Fibroblast of skin of left biceps (primary cell): ENCODE data around the gene RAD51B.
A peak's percentile ranks its signal among the peaks of the same experiment; 100 is the strongest.

Source experiments
- DNase-seq, 2 experiments: peaks; one replicate each; pipeline ENCODE4 v3.0.0-alpha.2; 2013; ENCODE audit warnings: low read depth in 2 of 2

The RAD51B gene

DNA sequence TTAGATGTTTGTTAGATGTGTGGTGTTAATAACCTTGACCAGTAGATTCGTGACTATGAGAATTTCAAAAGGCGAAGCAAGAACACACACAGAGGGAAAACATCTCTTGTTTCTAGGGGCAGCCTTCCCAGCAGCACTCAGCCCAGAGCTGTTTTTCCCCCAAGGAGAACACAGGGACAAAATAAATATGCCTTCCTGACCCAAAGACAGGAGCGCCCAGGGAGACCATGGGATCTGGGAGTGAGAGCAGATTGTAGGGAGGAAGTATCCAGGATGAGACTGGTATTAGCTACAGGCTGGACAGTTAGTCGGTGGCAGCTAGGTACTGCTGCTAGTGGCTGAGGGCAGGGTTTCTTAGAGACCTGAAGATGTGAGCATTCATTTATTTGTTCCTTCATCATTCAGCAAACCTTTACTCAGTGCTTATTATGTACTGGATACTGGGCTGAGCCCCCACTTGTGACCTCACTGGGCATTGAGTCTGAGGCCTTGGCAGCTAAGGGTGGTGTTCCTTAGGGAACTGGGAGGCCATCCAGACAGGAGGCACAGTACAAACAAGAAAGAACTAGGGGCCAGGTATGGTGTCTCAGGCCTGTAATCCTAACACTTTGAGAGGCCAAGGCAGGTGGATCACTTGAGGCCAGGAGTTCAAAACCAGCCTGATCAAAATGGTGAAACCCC, 503.5 kb downstream of the RAD51B start:
- no peak for DNase-seq

DNA sequence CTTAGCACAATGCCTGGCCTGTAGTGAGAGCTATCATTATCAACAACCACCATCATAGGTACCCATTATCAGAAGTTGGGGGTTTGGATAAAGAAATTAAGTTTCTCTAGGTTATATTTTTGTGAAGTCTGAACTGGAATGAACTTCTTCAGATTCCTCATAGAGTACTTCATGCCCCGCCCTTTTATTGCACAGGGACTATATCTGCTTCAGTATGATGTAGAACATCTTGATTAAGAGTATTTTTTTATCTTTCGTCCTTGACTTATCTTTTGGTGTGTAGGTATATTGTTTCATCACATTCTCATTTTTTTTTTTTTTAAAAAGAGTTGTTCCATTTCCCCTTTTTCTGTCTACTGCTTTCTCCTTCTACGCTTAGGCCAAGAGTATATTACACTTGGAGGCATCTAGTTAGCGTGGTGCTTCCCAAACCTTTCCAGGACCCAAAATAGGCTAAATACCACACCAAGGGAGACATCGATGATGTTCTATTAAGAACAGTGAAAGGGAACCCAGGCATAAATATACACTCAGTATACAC, 505.8 kb downstream of the RAD51B start:
- DNase-seq = no peak

DNA sequence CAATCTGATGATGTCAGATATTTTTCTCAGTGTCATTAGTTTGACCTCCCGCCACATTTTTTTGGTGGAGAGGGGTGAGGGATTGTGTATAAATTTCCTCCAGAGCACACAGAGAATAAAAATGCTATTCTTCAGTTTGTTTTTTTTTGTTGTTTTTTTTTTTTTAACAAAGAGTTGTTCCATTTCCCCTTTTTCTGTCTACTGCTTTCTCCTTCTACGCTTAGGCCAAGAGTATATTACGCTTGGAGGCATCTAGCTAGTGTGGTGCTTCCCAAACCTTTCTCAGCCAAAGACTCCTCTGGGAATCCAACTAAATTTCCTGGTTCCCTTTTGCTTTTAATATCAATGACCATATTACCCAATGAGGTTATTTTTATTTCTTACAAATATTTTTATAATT, 507.7 kb downstream of the RAD51B start:
- no peak for DNase-seq

DNA sequence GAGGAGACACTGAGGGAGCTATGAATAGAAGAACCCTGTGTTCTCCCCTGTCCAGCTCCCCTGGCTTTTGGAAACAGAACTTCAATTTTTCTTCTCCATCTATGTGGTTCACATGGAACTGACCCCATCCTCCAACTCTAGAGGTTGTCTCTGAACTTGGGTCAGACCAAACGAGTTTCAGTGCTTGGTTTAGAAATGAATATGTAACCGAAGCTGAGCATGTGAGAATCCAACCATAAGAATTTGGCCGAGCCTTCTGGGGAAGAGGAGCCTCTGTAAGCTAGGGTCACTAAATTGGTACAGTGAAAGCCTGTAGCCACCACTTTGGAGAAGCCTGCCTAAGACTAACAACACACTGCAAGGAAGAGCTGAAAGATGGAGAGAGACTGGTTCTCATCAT, 508.9 kb downstream of the RAD51B start:
- no peak for DNase-seq

DNA sequence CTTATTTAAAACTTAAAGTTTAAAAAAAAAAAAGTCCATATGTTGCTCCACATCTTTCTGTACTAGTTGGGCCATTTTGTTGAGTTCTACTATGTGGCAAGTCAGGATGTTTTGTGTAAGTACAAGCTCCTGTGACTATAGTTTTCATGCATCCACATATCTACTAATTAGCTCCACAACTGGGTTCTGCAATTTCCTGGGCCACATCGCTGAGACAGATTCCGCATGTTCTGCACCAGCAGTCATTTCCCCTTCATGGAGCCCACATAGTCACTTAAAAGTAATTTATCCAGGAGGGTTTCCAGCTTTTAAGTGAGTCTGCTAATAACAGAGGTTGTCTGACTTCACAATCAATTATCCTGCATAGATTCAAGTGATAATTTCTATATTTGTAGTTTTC, 511.8 kb downstream of the RAD51B start:
- no peak for DNase-seq

DNA sequence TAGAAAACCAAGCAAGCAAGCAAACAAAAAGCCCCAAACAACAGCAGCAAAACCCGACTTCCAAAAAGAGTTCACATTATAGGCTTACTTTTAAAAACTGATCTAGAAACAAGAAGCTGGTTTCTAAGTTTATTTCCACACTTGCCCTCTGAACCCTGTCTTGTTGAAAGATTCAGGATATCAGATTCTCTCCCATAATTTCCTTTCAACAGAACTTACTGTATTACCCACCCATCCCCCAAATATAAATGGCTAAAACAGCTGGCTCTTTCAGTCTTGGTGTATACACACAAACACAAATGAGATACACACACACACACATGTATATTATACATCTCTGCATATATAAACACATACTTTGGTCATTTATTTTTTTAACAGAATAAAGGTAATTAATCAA, 512.4 kb downstream of the RAD51B start:
- DNase-seq = no peak

DNA sequence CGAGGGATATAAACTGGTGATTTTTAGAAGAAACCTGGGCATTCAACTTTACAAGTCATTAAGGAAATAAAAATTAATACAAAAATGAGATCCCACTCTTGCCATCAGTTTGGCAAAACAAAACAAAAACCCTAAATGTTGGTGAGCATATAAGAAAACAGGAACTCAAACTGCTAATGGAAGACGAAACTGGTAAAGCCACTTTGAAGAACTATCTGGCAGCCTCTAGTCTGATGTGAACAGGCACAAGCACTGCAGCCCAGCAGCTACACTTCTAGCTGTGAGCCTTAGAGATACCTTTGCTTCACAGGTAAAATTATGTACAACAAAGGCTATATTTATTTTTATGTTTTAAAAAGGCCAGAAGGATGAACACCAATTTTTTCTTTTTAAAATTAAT, 513.7 kb downstream of the RAD51B start:
- DNase-seq = no peak

DNA sequence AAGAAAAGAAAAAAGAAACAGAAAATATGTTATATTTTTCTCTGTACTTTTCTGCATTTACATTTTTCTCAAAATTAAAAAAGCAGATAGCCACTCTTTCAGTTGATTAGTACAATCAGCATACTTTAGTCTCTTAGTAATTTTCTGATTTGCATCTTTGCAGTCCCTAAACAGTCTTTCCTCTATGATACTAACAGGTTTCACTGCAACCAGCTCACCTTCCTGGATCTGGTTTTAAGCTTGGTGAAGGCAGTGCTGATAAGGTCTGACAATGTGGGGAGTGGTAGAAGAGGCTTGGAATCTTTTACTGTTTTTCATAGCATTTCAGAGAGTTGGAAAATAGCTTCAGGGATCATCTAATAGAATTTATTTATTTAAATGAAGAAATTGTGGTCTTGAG, 515.7 kb downstream of the RAD51B start:
- DNase-seq = no peak

DNA sequence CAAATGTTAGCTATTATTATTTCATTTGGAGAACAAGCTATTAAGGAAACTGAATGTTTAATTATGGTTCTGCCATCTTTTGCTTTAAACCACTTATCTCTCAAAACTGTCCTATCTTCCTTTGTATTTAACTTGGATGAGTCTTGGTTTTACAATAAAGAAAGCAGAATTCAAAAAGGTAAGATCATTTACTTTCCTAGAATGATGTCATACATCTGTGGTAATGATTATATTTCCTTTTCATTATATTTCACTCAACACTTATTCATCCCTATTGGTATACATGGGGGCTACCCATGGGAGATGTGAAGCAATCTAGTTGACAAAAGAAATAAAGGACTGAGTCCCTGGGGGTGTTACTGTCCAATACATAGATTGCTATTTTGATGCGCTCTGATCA, 516.6 kb downstream of the RAD51B start:
- DNase-seq = no peak

DNA sequence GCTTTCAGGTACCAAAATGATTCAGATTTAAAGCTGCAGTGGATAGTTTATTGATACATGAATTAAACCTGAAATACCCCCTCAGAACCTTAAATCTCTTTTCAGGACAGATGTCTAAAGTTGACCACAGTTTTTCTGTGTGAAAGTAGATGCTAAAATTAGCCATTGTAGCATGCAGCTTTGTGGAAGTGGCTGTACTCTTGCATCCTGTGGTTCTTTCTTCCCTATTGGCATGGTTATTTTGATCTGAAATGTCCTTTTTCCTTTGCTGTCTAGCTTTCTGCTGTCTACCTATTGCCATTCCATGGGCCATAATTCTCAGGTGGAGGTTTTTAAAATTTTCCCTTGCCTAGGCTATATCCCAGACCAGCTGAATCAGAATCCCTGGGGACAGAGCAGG, 517.7 kb downstream of the RAD51B start:
- DNase-seq = no peak

DNA sequence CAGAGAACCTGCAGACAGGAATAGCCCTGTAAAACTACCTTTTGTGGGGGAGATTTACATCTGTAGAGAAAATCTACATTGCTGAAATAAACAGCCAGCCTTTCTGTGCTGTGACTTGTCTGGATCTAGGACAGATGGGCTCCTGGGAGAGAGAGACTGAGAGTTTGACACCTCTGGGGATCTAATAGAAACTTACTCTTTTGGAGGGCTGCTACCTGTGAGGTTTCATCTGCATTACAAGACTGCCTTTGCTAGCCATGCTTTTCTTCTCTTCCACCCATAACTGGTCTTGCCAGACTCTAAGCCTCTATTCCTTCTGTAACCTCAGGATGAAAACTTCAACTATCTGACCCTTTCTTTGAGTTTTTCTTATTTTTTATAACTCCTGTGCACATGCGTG, 520.7 kb downstream of the RAD51B start:
- no peak for DNase-seq

DNA sequence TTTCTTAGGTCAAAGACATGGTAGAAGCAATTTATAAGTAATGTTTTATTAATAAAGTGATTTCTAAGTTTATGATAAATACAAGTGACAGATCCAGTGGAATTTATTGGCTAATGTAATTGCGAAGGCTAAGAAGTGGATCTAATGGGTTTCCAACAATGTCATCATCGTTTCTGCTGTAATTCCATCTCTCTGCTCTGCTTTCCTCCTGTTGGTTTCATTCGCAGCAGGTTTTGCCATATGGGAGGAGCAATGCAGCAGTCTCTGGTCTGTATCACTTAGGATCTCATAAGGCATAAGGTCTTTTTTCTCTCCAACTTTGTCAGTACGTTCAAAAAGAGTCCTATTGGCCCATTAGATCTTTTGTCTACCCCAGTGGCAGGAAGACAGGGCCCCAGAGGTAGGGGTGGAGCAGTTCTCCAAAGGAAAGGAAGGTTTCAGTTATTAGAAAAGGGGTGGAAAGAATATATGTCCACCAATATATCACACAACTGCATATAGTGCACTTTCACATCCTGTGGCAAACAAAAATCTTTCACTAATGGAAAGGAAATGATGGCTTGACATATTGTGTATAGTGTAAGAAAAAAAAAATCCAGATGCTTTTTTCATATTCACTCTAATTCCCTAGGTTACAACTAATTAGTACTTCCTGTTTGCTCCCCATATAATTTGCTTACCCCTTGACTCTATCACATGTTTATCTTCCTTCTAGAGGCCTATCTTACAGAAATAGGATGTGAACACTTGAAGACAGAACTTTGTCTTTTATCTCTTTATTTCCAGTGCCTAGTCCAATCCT, 522.0 kb downstream of the RAD51B start:
- DNase-seq = no peak

DNA sequence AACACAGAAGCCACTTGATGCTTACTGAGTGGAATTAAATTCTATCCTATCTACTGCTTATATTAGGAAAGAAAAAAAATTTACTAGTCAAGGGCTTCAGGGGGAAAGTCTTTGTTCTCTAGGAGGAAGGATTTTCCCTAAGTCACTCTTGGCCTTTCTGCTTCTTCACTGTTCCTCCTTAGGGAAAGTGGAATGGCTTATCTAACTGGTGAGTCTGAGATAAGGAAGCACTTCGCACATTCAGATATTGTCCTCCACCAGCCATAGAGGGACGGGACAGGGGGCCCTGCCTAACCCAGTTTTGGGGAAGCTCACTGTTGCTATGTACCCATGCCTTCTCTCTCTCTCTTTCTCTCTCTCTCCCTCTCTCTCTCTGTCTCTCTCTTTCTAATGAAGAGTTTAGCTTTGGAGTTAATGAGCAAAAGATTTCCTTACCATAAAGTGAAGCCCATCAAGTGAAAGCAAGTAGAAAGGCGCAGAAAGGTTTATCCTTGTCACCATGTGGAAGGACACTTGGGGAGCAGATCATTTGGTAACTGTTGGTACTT, 522.7 kb downstream of the RAD51B start:
- no peak for DNase-seq

DNA sequence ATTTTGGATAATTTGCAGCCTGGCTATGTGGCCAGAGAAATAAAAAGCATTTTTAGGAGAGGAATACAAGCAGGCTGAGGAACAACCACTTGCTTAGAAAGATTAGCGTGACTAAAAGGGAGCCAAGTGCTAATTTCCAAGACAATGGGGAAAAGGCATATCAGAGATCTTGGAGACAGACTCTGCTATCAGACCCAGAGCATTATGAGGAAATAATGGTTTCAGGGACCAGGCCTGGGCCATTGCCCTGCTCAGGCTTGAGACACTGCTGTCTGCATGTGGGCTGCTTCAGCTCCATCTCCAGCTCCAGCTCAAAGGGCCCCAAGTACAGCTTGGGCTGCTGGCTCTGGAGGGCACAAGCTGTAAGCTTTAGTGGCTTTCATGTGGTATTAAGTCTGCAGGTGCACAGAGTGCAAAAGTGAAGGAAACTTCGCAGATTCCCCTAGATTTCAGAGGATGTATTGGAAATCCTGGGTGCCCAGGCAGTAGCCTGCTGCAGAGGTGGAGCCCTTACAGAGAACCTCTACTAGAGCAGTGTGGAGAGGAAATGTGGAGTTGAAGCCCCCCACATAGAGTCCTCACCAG, 524.0 kb downstream of the RAD51B start:
- DNase-seq = no peak

DNA sequence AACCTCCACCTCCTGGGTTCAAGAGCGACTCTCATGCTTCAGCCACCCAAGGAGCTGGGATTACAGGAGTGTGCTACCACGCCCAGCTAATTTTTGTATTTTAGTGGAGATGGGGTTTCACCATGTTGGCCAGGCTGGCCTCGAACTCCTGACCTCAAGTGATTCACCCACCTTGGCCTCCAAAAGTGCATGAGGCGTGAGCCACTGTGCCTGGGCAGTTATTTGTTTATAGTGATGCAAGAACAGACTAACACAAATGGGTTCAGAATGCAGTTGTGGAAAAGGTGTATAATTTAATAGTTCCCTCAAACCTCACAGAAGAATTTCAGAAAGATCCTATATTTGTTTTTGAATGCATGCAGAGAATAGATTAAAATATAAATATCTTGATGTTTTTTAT, 526.2 kb downstream of the RAD51B start:
- no peak for DNase-seq

DNA sequence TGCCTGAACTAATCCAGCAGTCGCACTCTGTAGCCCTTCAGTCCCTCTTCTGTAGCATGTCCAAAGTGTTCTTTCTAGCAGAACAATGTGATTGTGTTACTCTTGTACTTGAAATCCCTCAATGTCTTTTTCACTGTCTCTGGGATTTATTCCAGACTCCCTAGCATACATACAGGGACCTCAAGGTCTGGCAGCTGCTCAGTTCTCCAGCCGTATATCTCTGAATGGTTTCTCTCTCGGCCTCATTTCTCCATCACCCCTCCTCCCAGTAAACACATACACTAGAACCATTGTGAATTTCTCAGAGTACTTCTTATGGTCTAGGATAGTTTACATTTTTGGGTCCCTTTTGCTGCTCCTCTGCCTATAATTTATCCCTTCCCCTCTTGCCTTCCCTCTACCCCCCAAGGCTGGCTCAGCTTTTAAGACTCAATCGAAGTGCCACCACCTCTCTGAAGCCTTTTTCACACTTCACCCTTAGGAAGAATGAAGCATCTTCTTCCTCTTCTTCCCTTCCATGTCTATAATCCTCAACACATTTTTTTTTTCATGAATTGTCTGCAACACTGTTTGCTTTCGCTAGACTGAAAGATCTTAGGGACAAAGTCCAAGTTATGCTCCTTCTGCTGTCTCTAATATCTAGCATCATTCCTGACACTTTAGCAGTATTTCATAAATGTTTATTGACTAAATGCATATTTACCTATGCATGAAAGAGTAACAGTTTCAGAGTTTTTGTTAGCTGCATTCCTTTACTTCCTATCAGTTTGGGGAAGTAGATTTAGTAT, 527.2 kb downstream of the RAD51B start:
- no peak for DNase-seq

DNA sequence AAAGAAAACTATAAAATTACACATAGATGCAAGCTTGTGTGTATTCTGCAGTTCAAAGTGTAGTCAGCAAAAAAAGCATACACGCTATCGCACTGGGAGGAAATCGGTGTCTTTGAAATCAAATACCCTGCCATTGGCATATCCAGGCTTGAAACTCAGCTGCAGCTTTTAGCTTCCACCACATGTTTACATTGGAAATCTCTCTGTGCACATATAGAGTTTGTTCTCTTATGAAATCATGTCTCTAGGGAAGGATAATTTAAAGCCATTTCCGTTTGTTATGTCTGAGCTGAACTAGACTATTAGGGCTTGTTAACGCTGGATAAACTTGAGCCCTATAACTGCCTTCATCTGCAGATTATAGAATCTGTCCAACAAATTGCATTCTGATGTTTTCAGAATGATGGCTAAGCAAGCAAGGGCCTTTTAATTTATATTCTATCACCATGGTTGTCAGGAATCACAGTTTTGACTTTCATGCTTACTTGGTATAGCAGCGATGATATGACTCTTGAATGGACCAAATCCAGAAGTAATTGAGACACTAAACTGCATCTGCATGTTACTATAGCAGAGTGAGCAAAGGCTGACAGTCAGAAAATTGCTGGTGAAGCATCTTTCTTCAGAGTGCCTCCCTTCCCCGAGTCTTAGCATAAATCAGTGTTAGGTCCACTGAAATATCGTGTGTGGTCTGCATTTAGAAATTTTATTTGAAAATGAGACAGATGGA, 530.5 kb downstream of the RAD51B start:
- peak; percentile 89 to 90 for DNase-seq

DNA sequence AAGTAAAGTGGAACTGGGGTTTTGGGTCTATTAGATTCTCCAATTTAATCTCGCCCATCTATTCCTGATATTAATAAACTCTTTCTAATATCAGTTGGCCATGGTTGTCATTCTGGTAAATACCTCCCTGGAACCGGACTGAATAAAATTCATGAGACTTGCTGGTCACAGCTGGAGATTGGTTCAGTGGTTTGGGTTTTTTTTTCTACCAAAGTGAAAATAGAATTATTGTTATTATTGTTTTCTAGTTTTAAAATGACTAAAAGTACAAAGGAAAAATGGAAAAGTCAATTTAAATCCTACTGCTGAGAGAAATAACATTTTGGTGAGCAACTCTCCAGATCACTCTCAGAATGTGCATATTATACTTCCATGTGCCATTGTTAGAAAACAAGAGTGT, 535.8 kb downstream of the RAD51B start:
- no peak for DNase-seq

DNA sequence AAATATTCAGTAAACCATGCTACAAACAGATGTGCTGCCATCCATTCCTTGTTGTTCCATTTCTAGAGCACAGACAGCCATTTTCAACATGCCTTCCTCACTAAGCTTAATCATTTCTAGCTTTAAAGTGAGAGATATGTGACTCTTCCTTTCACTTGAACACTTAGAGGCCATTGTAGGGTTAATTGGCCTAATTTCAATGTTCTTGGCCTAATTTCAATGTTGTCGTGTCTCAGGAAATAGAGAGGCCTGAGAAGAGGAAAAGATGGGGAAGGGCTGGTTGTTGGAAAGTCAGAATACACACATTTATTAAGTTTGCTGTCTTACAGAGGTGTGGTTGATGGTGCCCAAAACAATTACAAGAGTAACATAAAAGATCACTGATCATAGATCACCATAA, 538.2 kb downstream of the RAD51B start:
- DNase-seq = no peak

DNA sequence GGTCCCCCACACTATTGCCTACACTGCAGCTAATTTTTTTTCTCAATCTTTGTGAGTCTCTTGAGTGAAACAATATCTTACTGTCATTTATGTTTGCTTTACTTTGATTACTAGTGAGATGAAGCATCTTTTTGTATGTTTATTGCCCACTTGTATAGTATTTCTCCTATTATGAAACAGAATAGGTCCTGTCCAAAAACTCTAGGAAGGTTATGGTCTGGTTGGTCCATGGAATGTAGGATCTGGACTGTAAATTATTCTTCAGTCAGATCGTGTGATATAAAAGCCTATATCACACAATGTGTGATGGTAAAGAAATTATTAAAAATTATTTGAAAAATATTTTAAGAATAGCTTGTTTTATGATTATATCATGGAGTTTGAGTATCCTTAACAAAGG, 538.9 kb downstream of the RAD51B start:
- DNase-seq = no peak
